SIG-M5 (cell line): ENCODE results near the gene SCYL2.
"Not testable (repeated sequence)": the region's sequence is repeated elsewhere in the genome, so short reads cannot be mapped to it uniquely, and the experiment has no call there.

Experiments used
- DNase-seq: peaks from one replicate; lab custom pipeline; 2025; lab: John Stamatoyannopoulos, UW

SCYL2 gene

DNA sequence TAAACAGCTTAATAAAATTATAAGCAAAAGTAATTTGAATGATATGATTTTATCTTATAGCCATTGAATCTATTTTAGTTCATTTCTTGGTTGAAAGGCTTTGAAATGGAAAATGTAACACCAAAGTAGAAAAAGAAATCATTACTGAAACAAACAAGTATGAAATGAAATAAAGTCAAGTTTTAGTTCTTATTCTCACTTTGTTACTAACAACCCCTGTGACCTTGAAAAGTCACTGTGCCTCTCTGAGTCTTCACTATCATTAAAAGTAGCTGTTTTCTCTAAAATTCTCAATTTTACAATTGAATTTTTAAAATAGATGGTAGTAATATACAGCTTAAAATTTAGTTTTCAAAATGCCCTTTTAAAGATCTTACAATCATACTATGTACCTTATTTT lies 57.5 kb downstream of the SCYL2 start:
- DNase-seq = no peak

DNA sequence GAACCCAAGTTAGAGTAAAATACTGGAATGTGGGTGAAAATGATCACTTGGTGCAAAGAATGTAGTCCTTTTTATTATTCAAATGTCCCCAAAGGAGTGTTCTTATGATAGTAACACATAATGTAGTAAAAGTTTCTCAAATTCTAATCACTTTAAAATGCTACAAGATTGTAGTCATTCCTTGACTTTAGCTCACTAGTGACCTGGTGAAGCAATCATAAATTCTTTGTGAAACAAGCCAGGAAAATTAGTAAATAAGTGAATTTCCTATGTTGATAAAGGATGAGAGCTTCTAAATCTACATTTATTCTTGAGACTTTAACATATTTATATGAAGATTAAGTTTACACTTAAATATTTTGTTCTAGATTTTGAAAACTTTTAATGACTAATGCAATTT lies 59.2 kb downstream of the SCYL2 start:
- DNase-seq = no peak

DNA sequence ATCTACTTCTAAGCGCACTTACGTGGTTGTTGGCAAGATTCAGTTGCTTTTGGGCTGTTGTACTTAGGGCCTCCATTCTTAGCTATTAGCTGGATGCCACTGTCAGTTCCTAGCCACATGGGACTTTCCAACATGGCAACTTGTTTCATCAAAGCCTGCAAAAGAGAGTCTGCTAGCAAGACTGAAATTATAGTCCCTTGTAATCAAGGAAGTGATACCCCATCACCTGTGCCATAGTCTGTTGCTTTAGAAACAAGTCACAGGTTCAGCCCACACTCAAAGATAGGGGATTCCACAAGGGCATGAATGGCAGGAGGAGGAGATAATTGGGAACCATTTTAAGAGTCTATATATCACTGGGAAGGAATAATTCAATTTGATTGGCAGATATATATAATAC lies 62.8 kb downstream of the SCYL2 start:
- no peak for DNase-seq

DNA sequence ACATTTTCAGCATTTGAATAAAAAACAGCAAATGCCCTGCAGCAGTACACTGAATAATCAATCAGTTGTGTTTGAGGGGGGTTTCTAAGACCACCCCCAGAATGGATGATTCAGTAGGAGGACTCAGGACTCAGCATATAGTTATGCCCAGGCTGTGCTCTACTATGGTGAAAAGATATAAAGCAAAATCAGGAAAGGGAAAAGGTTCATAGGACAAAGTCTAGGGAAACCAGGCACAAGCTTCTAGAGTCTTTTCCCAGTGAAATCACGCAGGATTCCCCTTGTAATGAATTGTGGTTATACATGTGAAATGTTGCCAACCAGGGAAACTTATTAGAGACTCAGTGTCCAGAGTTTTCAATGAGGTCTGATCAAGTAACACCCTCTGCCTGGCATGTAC lies 64.9 kb downstream of the SCYL2 start:
- no peak for DNase-seq

DNA sequence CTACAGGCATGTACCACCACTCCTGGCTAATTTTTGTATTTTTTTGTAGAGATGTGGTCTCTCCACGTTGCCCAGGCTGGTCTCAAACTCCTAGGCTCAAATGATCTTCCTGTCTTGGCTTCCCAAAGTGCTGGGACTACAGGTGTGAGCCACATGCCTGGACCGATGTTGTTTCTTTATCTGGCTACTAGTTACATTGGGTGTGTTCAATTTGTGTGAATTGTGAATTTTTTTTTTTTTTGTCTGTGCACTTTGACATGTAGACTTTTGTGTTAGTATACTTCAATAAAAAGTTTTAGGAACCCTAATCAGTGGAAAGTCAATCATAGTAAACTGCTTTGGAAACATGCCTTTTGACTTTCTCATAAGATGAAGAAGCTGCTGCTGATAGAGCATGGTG lies 65.9 kb downstream of the SCYL2 start:
- DNase-seq = no peak

DNA sequence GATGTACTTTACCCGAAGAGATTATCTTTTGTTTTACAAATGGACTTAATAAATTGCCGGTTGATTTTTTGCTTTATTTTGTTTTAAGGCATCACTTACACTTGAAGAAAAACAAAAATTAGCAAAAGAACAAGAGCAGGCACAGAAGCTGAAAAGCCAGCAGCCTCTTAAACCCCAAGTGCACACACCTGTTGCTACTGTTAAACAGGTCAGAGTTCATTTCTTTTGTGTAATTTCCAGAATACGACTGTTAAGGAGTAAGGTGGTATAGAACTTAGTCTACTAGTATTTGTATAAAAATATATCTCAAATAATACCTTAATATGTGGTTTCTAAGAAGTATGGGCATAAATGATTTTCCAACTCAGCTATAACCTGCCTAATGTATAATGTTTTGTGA lies 70.3 kb downstream of the SCYL2 start:
- no peak for DNase-seq

DNA sequence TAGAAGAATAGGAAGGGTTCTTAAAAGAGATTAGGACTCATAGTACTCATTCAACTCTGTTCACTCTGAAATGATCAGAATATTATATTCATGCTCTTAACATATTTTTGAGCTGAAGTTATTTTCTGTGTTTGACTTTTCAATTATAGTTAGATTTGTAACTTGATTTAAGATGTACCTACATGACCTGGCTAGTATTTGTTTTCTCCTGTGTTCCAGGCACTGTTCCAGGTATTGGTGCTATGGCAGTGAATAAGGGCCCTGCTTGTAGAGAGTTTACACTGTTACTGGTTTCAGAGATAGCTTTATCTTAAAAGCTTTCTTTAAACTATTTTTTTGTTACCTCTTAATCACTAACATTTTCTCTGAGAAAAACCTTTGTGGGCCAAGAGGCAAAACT lies 70.8 kb downstream of the SCYL2 start:
- DNase-seq = no peak

DNA sequence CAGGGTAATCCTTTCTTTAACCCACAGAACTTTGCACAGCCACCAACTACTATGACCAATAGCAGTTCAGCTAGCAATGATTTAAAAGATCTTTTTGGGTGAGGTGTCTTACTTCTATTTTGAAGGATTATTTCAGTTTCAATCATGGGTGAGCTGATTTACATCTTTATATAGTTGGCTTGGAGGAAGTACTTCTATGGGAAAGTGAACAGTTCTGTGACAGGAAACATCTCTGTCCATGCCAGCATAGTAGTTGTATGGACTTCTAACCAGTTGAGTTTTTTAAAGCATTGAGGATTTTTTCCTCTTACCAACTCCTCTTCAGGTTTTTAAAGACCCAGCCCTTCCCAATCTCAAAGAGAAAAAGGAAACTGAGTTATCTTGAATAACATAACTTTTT lies 72.1 kb downstream of the SCYL2 start:
- DNase-seq = no peak

DNA sequence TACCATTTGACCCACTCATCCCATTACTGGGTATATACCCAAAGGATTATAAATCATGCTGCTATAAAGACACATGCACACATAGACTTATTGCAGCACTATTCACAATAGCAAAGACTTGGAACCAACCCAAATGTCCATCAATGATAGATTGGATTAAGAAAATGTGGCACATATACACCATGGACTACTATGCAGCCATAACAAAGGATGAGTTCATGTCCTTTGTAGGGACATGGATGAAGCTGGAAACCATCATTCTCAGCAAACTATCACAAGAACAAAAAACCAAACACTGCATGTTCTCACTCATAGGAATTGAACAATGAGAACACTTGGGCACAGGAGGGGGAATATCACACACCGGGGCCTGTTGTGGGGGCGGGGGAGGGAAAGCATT lies 75.9 kb downstream of the SCYL2 start:
- not testable (repeated sequence) for DNase-seq

DNA sequence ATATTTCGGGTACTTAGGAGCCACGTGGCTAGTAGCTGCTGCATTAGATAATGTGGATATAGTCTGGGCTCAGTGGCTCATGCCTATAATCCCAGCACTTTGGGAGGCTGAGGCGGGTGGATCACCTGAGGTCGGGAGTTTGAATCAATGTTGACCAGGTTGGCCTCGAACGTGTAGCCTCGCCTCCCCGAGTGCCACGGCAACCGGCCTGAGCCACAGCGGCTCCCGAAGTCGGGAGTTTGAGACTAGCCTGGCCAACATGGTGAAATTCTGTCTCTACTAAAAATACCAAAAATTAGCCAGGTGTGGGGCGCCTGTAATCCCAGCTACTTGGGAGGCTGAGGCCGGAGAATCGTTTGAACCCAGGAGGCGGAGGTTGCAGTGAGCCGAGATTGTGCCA lies 77.4 kb downstream of the SCYL2 start:
- not testable (repeated sequence) for DNase-seq

DNA sequence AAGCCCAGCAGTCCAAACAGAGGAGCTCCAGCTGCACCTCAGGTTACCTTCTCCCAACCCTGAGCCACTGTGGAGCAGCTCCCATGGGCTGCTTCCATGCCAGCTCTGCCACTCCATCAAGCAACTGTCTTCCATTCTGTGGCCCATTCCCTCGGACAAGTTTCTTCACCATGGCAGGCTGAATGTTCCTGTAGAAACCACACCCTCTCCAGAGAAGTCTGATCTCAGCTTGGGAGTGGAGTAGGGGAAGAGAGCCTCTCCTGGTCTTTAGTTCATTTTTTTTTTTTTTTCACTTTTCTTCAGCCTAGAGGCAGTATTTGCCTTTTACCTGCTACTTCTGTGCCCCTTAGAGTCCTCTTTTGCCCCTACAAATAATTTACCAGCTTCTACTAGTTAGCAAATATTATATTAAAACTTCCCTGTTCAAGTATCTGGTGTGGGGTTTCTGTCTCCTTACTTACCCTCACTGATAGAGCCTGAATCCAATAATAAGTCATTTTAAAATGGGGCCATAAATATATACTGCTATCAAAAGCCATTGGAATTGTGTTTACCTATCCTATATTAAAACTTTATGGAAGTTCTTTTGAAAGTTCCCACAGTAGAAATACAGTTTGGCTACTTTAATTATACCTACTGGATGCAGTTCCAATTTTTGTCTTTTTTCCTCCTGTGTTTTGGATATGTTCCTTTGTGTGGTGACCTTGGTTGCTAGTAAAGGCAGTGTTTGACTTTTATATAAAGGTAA lies 78.2 kb downstream of the SCYL2 start:
- DNase-seq = no peak

DNA sequence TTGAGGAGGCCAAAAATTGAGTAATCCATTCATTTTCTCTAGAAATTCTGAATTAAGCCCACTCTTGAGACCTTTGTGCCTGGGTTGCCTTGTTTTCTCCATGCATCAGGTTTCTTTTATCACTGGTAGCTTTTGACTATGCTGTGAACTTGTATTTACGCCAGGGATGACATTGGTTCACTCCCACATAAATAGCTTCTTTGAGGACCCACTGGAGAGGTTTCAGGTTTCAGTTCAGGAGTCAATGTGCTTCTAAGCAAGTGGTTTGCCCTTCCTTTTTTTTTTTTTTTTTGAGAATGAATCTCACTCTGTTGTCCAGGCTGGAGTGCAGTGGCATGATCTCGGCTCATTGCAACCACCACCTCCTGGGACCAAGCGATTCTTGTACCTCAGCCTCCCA lies 79.7 kb downstream of the SCYL2 start:
- DNase-seq = no peak

DNA sequence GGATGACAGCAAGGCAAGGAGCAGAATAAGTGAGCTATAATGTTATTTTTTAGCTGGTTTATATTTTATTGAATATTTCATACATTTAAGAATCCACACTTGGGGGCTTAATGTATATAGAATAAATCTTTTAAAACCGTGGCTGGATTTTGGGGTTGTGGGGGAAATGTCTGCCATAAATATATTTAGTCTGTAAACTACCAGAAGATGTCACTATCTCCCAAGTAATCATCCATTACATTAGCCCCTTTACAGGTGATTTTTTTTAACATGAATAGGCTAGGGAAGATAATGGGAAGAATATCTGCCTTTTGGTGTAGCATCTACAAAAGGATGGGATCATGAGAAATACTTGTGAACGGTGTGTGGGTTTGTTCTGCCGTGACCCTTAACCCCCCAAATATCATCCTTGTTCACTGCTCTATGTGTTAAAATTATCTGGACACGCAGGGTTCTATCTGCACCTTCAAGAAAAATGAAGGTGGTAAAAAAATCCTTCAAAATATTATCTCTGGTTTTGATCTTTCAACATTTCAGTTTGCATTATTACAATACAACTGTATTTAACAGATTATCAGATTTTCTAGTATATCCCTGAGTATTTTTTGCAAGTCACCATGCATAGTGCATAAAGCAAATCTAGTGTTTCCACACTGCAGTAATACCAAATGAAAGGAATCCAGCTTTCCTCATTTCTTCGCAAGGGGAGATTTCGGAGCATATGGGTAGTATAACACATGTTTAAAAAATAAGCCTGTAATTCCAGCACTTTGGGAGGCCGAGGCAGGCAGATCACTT lies 81.9 kb downstream of the SCYL2 start:
- DNase-seq = no peak

DNA sequence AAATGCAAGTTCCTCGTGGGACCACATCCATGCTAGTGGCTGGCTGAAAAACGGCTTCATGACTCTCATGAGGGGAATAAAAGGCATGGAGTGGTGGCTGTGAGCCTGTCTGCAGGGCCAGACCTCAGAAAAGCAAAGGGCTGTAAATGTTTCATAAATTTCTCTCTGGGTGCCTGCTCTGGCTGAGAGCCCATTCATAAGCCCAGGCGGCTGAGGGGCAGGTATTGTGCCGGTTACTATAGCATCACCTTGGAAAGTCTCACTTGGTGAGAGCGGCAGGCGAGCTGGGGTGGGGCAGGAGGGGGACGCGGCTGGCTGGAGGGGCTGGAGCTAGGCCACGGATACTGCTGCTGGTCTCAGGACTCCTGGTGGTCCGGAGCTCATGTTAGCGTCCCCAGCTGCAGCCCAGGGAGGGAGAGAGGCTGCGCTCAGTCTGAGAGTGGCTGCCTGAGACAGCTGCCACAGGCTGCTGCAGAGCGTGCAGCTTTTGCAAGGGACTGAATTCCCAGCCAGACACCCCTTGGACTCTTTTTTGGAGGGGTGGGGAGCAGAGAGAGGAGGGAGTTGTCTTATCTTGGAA lies 89.8 kb downstream of the SCYL2 start, which contains the start of gene SLC17A8:
TSS of gene SLC17A8 (plus strand) at position 431 of the 580 bp plus-strand sequence. CDS start 318 bp downstream, outside the sequence.
- no peak for DNase-seq

DNA sequence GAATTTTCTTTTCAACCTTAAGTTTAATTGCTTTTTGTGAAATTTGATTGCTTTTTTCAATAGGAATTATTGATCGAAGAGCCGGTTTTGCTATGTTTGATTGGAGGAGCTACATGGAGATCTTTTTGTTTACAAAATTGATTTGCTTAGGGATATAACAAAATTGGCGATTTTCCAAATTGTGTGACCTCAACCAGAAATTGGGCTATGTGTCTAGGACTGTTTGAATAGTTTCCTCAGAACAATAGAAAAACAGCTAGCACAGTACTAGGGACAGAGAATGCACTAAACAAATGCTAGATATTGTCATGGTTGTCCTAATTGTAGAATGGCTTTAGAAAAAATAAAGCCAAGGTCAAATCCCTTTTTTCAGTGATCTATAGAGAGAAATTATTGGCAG lies 92.3 kb downstream of the SCYL2 start:
- DNase-seq = no peak

DNA sequence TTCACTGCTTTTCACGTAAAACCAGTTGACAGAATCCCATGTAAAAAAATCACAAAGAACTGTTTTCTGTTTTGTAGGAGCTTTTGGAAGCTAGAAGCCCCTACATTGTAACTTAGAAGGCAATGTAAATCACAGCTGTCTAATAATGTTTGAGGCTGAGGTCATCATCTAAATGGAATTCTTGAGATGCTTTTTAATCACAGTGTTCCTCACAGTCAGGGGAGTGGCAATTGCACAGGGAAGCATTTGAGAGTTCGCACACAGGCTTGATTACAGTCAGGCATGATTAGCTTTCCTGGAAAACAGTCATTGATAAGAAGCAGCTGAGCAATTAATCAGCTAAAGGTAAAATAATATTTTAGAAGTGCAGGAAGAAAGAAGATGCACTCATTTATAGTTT lies 92.8 kb downstream of the SCYL2 start:
- DNase-seq = no peak

DNA sequence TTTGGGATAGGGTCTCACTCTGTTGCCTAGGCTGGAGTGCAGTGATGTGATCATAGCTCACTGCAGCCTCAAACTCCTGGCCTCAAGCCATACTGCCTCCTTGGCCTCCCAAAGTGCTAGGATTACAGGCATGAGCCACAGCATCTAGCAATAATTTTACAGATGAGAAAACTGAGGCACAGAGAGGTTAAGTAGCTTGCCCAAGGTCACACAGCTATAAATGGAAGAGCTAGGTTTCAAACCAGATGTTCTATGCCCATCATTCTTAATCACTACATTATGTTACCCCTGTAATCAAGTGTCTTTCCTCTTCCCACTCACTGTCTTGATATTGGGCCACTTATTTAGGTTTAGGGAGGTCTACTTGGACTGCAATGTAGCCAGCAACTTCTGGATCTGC lies 93.5 kb downstream of the SCYL2 start:
- no peak for DNase-seq

DNA sequence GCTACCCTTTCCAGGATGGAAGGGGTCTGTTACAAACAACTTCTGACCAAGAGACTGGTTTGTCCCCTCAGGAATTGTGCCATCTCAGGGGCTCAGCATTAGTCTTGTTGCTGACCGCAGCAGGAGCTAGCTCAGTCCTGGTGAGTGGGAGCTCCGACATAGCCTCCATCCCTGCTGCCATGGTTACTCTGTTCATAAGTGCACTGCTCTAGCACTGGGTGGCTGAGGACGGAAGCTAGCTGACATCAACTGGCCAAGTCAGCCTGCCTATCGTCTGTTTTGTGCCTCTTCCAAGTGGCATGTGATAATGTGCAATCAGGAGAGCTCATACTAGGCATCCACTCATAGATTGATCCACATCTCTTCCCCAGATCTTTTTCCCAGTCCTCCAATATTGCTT lies 97.3 kb downstream of the SCYL2 start:
- DNase-seq = no peak

DNA sequence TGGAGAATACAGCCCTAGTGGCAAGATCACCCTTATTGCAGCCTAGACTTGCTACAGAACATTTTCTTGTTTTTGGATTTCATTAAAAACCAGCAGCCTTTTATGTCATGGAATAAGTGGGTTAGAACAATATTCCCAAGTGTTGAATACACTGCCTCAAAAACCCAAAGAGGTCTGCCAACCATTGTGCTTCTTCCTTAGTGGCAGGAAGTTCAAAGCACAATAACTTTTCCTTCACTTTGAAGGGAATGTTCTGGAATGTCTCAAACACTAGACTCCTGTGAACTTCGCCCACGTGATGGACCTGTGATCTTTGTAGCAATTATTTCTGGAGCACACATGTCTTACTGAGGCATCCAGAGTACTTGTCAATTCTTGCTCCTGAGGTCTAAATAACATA lies 98.4 kb downstream of the SCYL2 start:
- DNase-seq = no peak

DNA sequence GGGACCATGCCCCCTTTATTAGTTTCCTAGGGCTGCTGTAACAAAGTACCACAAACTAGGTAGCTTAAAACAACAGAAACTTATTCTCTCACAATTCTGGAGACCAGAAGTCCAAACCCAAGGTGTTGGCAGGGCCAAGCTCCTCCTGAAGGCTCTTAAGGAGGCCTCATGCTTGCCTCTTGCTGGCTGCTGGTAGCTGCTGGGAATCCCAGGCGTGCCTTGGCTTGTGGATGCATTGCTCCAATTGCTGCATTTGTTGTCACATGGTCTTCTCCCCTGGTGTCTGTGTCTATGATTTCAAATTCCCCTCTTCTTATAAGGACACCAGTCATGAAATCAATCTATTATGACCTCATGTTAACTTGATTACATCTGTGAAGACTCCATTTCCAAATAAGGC lies 101.1 kb downstream of the SCYL2 start:
- no peak for DNase-seq

DNA sequence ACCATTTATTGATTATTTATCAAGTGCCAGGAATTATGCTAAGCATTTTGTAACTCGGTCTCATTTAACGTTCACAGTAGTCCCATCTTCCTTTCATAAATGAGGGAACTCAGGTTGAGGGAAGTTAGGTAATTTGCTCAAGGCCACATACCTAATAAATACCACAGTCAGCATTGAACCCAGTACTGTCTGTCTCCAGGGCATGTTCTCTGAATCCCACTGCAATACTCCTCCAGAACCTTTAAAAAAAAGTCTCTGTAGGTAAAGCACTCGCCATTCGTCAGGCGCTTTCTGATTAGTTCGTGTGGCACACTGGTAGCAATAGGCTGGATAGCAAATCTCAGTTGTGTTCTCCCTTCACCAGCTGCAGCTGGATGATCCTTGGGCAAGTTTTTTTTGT lies 104.2 kb downstream of the SCYL2 start:
- DNase-seq = no peak

DNA sequence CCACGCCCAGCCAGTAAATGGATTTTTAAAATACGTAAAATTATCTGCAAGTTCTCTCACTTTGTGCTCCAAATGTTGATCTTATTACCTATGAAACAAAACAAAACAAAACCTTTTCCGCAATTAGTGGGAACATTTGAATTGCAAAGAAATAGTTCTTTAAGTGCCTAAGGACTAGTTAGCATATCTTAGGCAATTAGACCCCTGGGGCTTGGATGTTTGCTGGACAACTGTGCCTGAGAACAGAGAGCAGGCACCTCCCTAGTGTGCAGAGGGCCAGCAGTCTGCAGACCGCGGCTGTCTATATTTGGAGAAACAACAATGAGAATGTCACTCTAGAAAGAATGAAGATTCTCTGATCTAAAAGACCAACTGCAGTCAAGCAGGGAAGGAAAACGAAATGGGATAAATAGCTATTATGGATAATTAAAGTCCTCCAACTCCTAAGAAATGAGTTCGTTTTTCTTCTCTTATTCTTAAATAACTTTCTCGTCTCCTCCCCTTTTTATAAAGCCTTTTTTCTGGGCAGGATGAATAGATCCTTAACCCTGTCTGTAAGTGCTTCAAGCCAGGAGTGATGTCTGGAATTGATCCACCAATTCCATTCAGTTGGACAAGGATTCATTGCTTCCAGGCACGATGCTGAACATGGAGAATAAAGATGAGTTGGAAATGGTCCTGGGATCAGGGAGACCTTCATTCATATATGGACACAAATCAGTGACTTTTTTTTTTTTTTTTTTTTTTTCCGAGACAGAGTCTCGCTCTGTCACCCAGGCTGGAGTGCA lies 106.1 kb downstream of the SCYL2 start:
- no peak for DNase-seq
